HTR-8/SVneo (cell line): ENCODE measurements around the gene PLCB2.
A peak's percentile ranks its signal among the peaks of the same experiment; 100 is the strongest.

Source experiments
- DNase-seq: peaks from one replicate; pipeline ENCODE4 v3.0.0; 2011; ENCODE audit warnings: low spot score, mixed read lengths; ENCODE audit not compliant: insufficient read length
- FAIRE-seq: peaks from 2 replicates; lab custom pipeline; 2011; peaks lifted over from hg19 to GRCh38; lab: Jason Lieb, UNC

PLCB2 gene

DNA sequence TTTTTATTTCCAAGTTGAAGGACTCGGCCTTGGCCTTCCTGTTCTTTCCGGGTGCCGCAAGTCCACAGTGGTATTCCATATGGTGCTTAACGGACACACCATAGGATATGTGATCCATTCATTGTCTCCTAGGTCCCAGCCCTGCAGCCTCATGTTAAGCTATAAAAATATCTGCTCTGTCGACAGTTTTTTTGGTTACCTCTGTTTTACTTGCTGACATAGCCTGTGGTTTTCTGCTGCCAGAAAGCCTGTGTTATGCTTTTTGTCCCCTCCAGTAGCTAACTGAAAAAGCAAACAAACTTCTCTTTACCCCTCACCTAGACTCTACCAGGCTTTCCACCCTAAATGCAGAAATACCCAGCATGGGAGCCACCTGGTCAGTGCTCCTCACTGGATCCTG is 21.0 kb upstream of the PLCB2 start:
- FAIRE-seq = no peak

DNA sequence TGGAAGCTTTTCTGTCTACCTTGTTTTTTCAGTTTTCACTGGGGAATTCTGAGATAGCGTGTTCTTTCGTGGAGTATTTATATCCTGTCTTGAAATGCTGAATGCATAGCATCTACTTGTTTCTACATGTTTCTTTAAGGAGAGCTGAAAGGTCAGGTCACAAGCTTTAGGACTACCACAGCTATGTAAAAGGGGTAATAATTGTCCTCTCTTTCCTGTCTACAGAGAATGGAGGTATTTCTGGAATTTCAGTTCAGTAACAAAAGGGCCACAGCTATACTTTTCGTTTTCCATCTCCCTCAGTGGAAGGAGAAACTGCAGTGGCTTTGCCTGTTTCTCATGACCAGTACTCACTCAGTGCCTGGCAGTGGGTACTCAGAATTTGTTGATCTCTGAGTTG is 20.4 kb upstream of the PLCB2 start:
- no peak for FAIRE-seq
- no peak for DNase-seq

More for the DNA sequence above, 21.0 kb upstream of the PLCB2 start:
- no peak for DNase-seq

DNA sequence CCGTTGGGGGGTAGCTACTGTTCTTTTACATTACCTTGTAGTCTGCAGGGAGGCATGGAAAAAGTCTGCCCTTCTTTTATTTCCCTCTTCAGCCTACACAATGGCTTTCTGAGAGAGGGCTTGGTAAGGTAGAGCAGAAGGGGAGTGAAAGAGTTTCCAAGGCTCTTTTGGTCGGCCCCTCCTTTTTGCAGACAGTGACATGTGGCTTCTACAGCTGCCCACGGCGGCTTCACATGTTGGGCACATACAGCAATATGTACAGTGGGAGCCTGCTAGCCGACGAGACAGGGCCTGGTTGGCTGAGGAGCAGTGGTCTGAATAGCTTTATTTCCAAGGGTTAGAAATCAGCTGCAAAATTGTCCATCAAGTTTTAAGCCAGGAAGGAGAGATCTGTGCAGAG is 19.7 kb upstream of the PLCB2 start:
- DNase-seq = no peak
- no peak for FAIRE-seq

DNA sequence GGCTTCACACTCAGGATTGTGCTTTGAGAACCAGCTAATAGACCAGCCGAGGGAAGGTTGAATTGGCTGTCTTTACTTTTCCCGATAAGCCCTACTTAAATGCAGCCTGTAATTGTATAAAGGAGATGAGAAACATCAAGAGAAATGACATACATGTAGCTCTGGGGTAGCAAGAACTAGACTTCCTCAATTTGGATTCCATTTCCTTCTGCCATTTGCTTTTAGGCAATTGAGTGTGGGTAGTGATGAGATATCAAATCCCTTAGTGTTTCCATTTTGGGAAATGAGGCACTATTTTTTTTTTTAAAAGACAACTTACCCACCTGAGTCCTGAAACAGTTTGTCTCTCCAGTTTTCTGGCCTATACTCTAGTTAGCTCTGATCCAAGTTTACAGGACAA is 18.0 kb upstream of the PLCB2 start:
- no peak for FAIRE-seq
- no peak for DNase-seq

DNA sequence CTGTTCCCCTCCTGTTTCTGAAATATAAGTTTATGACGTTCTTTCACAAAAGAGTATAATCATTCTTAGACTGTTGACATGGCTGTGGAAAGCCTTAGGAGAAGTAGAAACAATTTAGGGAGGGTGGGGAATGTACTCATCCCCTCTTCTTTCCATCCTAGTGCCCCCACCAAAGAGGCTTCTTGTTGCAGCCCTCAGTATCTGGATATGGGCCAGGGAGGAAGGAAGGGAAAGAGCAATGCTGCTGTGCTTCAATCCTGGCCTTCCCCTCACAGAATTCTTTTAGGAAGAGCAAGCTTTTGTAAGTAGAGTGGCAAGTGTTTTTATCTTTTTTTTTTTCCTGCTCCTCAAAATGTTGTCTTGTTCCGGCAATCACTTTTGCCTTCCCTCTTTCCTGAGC is 17.5 kb upstream of the PLCB2 start:
- FAIRE-seq = no peak
- DNase-seq = no peak

DNA sequence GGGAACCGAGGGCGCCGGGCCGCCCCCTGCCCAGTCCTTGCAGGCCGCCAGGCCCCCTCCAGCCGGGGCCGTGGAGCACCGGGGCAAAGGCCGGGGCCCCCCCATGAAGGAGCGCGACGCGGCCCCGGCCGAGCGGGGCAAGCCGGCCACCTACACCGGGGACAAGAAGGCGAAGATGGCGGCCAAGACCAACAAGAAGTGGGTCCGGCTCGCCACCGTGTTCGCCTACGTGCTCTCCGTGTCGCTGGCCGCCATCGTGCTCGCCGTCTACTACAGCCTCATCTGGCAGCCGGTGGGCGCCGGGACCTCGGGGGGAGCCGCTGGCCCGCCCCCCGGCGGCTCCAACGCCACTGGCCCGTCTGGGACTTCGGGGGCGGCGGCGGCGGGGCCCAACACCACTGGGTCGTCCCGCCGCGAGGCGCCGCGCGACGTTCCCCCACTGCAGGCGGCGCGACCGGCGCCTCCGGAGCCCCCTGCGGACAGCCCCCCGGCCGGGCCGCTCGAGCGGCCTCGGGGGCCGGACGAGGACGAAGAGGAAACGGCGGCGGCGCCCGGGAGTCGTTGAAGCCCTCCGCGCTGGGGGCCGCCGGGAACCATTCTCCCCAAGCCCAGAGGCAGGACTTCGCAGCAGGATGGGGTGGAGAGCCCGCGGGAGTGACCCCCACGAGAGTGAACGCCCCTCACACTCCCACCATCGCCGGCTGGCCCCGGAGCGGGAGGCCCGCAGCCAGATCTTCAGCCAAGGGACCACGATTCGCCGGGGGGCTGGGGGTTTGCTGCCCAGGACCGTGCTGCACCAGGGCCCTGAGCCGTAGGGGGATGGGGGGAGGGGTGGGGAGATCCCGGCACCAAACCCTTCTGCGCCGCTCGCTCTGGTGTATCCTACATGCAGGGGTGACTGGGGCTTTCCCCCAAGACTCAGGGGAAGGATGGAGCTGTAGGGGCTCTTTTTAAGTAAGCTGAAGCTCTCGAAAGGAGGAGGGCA is 16.5 kb upstream of the PLCB2 start:
- FAIRE-seq (no peak), DNase-seq (no peak)

DNA sequence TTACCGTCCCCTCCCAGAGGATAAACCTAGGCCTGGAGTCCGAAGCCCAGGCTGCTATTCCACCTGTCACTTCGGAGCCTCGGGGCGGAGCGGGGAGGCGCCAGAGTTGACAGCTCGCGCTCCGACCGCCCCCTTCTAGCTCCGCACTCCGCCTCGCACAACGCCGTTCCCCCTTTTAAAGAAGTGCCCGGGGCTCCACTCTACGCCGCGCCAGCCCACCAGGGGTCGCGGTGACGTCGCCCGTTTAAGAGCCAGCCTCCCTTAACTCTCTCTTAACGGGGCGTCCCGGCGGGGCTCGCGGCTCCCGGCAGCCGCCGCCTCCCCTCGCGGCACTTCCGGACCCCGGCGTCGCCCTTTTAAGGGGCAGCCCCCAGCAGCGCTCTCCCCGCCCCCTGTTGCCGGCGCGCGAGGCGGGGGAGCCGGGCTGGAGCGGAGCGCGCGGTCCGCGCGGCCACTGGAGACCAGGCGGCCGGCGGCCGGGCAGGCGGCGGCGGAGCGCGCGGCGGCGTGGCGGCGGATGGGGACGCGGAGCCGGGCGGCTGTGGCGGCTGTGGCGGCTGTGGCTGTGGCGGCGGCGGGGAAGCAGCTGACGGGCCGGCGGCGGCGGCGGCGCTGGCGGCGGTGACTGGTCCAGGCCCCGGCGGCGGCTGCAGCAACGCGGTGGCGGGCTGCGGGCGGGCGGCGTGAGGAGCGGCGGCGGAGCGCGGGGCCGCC is 15.7 kb upstream of the PLCB2 start, which contains the start of gene INAFM2:
Gene INAFM2, plus strand, starts transcription at position 454 of the 714 bp plus-strand sequence. CDS start 364 bp downstream, outside the sequence.
- peak; percentile 86 for DNase-seq
- peak; percentile 74 for FAIRE-seq

DNA sequence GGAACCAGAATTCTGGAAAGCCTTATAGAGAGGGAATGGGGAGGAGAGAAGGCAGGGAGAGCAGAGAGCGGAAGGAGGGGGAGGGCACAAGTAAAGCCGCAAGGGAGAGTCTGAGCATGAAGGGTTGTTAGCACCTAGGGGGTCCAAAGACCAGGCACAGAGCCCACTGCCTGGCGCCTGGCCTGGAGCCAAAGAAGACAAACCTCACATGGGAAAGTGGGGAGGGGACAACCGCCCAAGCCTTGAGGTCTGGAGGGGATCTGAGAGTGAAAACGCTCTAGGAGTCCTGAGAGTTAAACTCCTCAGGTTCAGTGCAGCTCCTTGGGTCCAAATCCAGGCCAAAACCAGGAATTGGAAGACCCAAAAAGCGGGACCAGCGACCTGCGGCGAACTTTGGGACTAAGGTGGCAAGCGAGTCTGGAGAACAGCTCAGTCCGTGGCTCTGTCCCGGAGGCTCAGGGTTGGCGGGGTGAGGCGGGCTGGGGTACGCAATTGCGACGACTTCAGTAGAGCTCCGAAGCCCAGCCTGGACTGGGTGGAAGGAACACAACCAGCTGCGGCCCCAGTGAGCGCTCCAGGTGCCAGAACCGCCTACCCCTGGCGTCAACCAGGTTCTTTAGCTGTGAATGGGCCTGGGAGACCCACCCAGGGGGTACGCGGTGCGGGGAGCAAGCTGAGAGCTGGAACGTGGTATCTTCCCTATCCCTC is 14.9 kb upstream of the PLCB2 start:
- FAIRE-seq = no peak
- no peak for DNase-seq

DNA sequence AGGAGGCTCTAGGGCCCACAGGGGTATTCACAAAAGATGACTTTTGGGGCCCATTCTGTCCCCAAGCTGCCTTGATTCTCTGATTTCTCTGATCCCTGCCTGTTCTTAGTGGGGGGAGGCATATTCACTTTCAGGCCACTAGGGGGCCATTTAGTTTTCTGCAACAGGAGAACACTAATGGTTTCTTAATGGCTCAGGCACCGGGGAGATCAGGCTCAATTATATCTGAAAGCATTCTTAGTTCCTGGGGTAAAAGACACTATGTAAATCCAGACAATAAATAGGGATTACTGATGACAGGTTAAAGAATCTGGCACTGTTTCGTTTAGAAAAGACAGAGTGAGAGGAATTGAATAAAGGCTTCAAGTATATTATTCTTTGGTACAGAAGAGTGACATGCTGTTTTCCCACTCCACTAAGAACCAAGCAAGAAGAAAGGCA is 13.2 kb upstream of the PLCB2 start:
- FAIRE-seq (no peak), DNase-seq (peak; percentile 69)

DNA sequence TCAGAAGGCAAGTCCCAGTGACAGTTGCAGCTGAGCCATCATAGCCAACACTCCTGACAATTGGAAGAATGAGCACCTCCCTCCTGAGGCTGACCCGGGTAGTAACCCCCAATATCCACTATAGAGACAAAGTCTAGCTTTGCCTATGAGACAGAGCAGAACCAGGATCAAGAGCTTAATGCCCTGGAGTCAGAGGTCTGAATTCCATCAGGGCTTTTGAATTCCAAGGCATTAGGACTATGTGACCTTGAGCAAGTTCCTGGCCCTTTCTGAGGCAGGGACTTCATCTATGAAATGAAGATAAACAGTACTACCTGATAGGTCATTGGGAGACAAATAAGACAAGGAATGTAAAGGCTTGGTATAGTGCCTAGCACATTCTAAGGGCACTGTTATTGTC is 12.7 kb upstream of the PLCB2 start:
- FAIRE-seq (no peak), DNase-seq (no peak)

DNA sequence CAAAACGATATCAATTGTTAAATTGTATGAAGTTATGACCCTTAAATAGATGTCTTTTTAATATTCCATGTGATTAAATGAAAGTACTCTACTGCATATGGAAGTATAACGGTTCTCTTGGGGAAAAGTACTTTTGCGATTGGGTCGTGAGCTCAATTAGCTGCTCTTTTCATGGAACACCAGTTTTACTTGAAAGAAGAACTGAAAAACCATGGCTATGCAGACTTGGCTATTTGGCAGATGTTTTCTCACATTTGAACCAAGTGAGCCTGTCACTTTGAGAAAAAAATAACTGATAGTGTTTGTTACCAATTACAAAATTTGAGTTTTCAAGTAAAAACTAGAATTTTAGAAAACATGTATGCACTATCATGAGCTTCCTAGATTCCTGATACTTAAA is 9.8 kb upstream of the PLCB2 start:
- no peak for DNase-seq
- FAIRE-seq = no peak

DNA sequence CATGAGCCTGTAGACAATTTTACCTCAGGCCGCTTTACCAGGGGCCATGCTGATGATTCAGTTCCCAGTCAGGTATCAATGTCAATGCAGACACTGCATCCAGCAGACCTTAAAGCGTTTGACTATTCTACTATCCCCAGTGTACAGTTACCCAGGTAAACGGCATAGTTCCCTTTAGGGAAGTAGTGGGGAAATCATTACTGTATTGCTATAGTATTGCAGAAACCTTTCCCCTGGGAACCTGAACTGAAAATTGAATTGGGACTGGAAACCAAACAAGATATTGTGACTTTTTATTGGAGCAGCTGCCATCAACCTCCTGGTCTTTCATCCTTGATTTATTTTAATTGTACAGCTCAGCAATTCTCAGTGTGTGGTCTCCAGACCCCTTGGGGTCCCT is 9.2 kb upstream of the PLCB2 start:
- FAIRE-seq = no peak
- no peak for DNase-seq

DNA sequence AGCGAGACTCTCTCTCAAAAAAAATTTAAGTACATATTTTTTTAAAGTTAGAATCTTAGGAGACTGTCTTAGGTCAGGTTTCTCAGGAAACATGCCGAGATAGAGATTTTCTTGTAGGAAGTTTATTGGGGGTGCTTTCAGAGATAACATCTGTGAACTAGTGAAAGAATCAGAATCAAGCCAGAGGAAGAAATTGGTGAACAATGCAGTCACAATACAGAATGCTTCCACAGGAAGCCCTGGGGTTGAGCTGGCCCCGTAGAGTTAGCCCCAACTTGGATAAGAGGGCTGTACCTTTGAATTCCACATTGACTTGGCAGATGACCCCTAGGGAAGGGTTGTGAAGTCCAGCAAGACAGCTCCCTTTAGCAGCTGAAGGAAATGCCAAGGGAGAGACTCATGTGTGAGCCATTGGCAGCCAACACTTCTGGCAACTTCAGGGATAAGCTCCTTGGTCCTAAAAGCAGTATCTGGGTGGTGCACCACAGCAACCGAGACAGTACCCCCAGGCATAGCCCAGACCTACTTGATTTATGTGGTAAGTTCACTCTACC is 7.1 kb upstream of the PLCB2 start:
- FAIRE-seq (no peak), DNase-seq (no peak)

DNA sequence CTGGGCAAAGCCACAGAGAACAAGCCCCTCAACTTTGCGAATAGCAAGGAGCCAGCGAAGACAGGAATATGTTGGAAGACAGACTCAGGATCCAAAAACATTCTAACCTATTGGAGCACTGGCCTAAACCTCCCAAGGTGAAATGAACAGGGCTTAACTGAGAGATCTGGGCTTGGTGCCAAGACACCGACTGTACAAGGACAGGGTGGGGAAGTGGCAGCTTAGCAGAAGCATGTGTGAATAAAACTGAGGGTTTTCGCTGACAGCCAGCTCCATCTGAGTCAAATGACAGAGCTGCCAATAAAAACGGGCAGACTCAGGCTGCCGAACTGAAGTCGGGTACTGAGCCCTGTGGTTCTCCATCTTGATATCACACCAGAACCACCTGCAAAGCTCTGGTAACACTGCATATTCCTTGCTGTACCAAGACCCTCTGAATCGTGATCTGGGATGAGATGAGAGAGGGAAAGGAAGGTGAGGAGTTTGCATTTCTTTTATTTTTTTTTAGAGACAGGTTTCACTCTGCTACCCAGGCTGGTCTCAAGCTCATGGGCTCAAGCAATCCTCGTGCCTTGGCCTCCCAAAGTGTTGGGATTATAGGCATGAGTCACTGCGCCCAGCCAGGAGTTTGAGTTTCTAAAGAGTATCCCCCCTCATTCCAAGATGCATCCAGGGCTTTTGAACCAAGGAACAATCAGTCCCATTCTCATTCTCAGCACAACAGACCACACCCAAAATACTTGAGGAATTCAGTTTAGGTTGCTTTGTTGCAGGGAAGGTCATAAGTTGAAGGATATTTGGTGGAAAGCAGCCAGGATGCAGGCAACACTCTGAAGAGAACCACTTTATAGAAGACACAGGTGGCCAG is 6.0 kb upstream of the PLCB2 start:
- DNase-seq = no peak
- no peak for FAIRE-seq

DNA sequence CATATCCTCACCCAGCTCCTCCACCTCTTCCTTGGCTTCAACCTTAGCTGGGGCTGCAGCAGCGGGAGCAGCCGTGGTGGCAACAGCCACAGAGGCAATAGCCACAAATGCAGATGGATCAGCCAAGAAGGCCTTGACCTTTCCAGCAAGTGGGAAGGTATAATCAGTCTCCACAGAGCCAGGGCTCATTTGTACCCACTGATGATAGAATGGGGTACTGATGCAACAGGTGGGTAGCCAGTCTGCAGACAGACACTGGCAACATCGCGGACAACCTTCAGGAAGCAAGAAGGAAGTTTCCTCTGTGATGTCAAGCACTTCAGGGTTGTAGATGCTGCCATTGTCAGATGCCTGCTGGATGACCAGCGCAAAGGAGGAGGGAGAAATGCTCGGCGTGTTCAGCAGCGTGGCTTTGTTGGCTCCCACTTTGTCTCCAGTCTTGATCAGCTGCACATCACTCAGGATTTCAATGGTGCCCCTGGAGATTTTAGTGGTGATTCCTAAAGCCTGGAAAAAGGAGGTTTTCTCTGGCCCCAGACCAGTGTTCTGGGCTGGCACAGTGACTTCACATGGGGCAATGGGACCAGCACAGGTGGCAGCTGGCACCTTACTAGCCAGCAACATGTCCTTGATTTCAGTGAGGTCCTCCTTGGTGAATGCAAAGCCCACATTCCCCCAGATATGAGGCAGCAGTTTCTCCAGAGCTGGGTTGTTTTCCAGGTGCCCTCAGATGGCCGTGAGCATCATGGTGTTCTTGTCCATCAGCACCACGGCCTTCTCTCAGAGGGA is 4.8 kb upstream of the PLCB2 start:
- FAIRE-seq = no peak

DNA sequence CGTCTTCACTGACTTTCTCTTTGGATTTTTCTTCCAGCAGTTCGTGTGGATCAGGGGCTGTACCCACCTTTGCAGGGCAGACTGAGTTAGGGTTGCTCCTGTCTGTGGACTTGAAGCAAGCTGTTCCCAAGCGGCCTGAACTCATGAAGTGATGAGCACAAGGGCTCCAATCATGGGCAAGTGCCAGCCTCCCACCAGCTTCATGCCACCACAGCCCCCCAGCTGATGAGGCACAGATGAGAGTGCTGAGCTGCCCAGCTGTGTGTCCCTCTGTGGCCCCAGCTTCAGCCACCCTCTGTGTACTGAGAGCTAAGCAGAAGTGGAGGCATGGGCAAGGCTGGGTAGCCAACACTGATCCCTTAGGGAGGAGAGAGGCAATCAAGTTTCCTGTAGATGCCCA is 3.3 kb upstream of the PLCB2 start:
- no peak for FAIRE-seq
- DNase-seq = no peak

More for the DNA sequence above, 4.8 kb upstream of the PLCB2 start:
- no peak for DNase-seq

DNA sequence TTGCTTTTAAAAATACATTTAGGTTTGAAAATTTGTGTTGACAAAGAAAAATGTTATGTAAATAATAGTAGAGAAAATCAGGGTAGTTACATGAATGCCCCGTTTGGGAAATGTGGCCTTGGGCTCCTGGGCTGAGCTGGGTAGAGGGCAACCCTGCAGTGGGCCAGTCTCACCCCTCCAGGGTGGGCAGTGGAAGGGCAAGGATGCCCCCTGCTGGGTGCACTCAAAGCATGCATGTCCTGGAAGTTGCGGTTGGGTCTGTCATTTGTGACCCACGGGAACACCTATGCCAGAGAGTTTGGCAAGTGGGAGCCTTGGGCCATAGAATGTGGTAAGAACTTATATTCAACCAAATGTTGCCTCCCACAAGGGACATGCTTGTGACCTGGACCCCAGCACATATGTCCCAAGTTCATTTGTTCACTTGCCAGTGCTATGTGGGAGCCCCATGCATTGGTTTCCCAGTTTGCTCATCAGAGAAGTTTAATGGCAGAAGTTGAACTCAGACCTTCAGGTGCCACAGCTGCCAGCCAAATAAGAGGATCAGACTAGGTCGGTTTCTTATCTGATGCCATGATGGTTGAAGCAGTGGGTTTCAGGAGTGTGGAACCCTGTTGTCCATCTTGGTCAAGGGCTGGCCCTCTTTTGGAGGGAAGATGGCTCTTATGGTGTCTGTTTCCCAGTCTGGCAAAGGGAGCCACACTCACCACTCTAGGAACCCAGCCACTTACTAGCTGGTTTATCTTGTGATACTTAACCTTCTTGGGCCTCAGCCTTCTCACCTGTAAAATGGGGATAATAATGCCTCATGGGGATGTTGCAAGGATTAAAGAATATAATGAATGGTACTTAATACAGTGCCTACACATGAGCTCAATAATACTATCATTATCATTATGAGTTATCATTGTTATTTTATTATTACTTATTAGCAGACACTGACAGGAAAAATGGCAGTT is 2.5 kb upstream of the PLCB2 start:
- FAIRE-seq (no peak), DNase-seq (peak; percentile 53)
